WI38 (cell line): ENCODE data around the gene CFAP210.

Experiments used
- H3K4me3 ChIP-seq: 2 replicates; pipeline ENCODE4 v1.5.1; 2011; ENCODE audit warnings: low read depth, mild to moderate bottlenecking, control low read depth, low read length
- CTCF ChIP-seq: IDR thresholded peaks from 2 replicates; pipeline ENCODE4 v1.5.1; 2012; ENCODE audit warnings: low read depth, mild to moderate bottlenecking, control low read depth, low read length

CFAP210 gene

GRCh38 chr2:169647496-169647895, 46.7 kb downstream of the CFAP210 start:
- TF ChIP-seq CTCF, result no peak
- no peak overlapping the region for H3K4me3 ChIP-seq

- H3K4me3 ChIP-seq, result no peak overlapping the region
- no peak for TF ChIP-seq CTCF
These were observed 50.0 kb downstream of the CFAP210 start for GRCh38 chr2:169644173-169644572.

- H3K4me3 ChIP-seq, result no peak overlapping the region
- no peak for TF ChIP-seq CTCF
These were observed 52.7 kb downstream of the CFAP210 start for GRCh38 chr2:169641464-169641863.

- H3K4me3 ChIP-seq, result no peak overlapping the region
These were observed 54.1 kb downstream of the CFAP210 start for GRCh38 chr2:169640104-169640503.

GRCh38 chr2:169637620-169638019, 56.6 kb downstream of the CFAP210 start:
- no peak for TF ChIP-seq CTCF
- H3K4me3 ChIP-seq, result no peak overlapping the region

More at GRCh38 chr2:169640104-169640503, 54.1 kb downstream of the CFAP210 start:
- no peak for TF ChIP-seq CTCF

- TF ChIP-seq CTCF, result no peak
- H3K4me3 ChIP-seq, result no peak overlapping the region
These were observed 57.6 kb downstream of the CFAP210 start for GRCh38 chr2:169636440-169637097.

- no peak overlapping the region for H3K4me3 ChIP-seq
- TF ChIP-seq CTCF, result no peak
These were observed 68.4 kb downstream of the CFAP210 start for GRCh38 chr2:169625781-169626180.
